GM12892 (cell line): Measurements from ENCODE around the gene DMRTA2.

Experiments used
- POLR2A ChIP-seq: IDR thresholded peaks from 2 replicates; pipeline ENCODE4 v1.6.1; 2011; ENCODE audit warnings: low read depth, low read length, control low read depth
- POLR2AphosphoS5 ChIP-seq: IDR thresholded peaks from 2 replicates; pipeline ENCODE4 v1.6.1; 2011; ENCODE audit warnings: low read depth, low read length, control low read depth

GRCh38 chr1:50424884-50425375, 1.7 kb upstream of the DMRTA2 start:
- TF ChIP-seq POLR2A (no peak), POLR2AphosphoS5 (no peak)
